Non-pigmented ciliary epithelial cell (primary cell): ENCODE measurements around the gene TRIL.

Experiments used
- DNase-seq: peaks from one replicate; pipeline ENCODE4 v3.0.0-alpha.2; 2010; ENCODE audit warnings: low read depth

Gene TRIL

GRCh38 chr7:28983396-28984190 is 25.5 kb upstream of the TRIL start:
- no peak for DNase-seq

DNA sequence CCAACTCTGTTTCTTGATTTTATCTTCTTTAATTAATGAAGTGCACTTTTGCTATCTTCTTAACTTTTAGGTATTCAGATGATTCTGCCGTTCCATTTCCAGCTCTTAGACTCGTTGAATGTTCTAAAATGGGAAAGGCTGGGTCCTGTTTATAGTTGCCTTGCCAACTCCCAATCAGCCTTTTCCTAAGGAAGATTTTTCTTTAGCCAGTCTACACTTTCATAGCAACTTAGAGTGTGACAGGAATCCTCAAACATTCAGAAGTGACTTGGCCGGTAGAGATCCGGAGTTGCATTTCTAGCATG is 23.0 kb upstream of the TRIL start:
- DNase-seq, result no peak

- no peak for DNase-seq
Observed at GRCh38 chr7:28980451-28981160, 22.5 kb upstream of the TRIL start.

GRCh38 chr7:28979776-28980175 is 21.6 kb upstream of the TRIL start:
- DNase-seq, result no peak

- DNase-seq, result no peak
Observed at GRCh38 chr7:28977881-28978280, 19.8 kb upstream of the TRIL start.

GRCh38 chr7:28976022-28976421 is 17.9 kb upstream of the TRIL start:
- DNase-seq, result no peak

- no peak for DNase-seq
Observed at GRCh38 chr7:28973591-28973990, 15.5 kb upstream of the TRIL start.

DNA sequence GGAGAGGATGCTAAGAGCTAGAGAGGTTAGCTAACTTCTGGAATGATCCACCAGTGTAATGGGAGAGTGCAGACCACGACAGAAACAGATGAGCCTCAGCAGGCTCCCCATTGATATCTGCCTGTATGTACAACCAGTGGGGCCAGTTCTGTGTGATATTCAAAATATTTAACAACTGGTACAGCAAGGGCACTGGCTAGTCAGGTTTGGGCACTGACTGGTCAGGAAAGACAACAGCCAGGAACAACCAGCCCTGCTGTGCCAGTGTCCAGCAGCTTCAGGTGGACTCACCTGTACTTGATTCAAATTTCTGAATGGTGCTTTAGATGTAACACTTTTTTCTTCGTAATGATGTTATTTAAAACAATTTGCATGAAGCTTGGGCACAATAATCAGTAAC is 5.9 kb upstream of the TRIL start:
- no peak for DNase-seq

- no peak for DNase-seq
Observed at GRCh38 chr7:28961972-28962371, 3.8 kb upstream of the TRIL start.

DNA sequence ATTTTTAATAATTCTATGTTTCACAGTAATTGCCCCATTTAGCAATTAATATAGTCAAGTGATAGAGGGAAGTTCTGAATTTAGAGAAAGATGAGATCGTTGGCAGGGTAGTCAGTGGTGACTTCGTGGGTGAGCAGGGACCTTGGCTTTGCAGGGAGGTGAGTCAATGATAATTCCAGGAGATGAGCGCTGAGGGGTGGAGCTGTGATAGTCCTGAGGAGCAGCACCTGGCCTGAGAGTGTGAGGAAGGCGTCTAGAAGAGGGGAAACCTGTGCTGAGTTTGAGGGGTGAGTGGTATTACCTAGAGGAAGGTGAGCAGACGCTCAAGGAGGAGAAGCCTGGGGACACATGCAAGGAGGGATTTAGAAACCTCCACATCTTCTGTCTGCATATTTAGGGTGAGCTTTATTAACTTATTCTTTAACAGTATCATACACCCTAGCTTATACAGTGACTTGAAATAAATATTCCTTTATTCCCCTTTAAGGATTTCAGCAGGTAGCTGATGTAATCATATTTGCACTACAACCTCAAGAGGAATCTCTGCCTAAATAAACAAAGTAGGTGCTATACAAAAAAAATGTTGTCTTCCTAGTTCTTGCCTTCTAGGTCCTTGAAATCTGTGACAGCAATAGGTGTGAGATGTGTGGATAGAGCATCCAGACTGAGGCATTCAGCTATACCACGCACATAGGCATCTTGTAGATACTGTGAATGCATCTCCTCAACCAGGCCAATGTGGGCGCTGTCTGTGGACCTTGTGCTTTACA is 2.1 kb upstream of the TRIL start:
- DNase-seq, result no peak

DNA sequence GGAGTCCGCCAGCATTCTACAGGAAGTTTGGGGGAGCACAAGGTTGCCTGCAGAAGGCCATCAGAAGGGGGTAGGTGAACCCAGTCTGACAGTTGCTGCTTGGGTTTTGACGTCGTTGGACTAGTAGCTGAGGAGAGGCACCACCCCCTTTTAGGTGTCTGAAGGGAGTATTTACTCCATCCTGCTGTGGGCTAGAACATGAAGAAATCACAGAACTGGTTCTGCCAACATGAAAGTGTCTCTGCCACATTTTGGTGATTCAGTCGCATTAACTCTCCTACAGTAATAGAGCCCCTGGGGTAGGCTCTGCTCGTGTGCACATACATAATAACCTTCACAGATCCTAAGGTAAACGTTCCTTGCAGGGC is 834 bp upstream of the TRIL start:
- DNase-seq, result no peak

- DNase-seq, result no peak
Observed at GRCh38 chr7:28957751-28958234, 337 bp downstream of the TRIL start.

DNA sequence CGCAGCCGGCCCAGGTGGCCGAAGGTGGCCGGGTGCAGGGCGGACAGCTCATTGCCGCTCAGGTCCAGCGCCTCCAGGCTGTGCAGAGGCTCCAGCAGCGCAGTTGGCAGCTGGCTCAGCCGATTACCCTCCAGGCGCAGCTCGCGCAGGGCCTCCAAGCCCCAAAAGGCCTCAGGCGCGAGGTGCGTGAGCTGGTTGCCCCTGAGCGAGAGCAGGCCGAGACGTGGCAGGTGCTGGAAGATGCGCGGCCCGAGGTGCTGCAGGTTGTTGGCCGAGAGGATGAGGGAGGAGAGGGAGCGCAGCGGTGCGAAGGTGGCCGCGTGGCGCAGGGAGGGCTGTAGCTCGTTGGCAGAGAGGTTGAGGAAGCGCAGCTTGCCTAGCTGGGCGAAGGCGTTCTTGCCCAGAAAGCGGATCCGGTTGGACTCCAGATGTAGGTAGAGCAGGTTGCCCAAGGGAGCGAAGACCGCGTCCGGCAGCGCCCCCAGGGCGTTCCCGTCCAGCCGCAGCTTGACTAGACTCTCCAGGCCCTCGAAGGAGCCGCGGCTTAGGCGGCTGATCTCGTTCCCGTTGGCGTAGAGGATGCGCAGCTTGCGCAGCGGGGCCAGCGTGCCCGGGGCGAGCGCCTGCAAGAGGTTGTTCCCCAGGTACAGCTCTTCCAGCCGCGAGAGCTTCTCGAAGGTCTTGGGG is 923 bp downstream of the TRIL start:
- no peak for DNase-seq

GRCh38 chr7:28956608-28957063 is 1.5 kb downstream of the TRIL start:
- no peak for DNase-seq

- DNase-seq, result no peak
Observed at GRCh38 chr7:28955718-28956607, 2.2 kb downstream of the TRIL start.

GRCh38 chr7:28955356-28955717 is 2.8 kb downstream of the TRIL start:
- DNase-seq, result no peak

- DNase-seq, result no peak
Observed at GRCh38 chr7:28954946-28955345, 3.2 kb downstream of the TRIL start.

DNA sequence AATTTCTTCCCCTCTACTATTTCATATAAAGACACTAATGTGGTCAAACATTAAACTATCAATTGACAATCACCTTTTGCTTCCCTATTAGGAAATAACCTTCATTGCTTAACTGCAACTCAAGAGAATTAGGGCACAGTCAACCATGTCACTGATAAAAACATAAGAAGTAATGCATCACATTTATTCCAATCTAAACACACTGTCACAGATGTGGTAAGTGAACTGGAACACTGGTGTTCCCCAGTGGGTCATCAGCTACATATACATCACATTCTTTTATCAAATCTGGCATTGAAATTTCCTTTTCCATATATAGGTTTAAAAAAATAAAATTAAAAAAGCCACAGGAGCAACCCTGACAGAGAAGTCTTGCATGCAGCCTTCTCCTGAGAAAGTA is 3.7 kb downstream of the TRIL start:
- DNase-seq, result no peak

DNA sequence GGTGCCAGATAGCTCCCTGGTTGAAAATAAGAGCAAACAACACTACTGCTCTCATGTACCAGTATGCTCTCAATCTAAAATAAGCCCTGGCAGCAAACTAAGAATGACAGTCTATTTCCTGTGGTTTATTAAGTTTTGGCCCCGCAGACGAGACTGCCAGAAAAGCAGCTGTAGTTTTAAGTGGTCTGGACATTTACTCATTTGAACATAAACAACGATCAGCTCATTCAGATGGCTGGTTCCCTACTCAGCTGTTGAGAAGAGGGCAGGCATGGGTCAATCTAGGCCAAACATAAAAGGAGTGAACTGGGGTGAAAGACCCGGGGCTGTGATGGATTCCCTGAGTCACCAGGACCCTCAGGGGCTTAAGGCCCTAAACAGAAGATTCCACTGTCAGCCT is 4.5 kb downstream of the TRIL start:
- no peak for DNase-seq

GRCh38 chr7:28942168-28942567 is 16.0 kb downstream of the TRIL start:
- no peak for DNase-seq

- DNase-seq, result no peak
Observed at GRCh38 chr7:28941633-28942032, 16.5 kb downstream of the TRIL start.
